Naive thymus-derived CD4-positive, alpha-beta T cell (primary cell): ENCODE data around the gene KRT31. TPM values are rescaled to one million over a fixed set of nuclear protein-coding genes. Genes with fewer than 3 reads are reported as not detected.

Source experiments
- ATAC-seq: fragments of 150-1000 bp; cut with Tn5 transposase; 2 replicates; pipeline ENCODE4 v1.10.0; 2021; ENCODE audit warnings: mild to moderate bottlenecking, moderate library complexity
- CTCF ChIA-PET: fragments of 350-600 bp; sonication (Branson Sonifier 250); formaldehyde crosslinking; loops from one replicate; lab custom pipeline; 2021; ENCODE audit warnings: antibody characterized with exemption; lab: Charles Lee
- POLR2A ChIA-PET: fragments of 350-600 bp; sonication (Branson Sonifier 250); formaldehyde crosslinking; loops from one replicate; lab custom pipeline; 2021; ENCODE audit warnings: antibody characterized with exemption, inconsistent platforms; lab: Charles Lee
- DNase-seq, 9 donors: peaks; one replicate each; pipeline versions ENCODE4 v3.0.0 to v3.0.0-alpha.2; 2020 to 2022; ENCODE audit warnings: mixed read lengths in 1 of 9
- H3K27ac ChIP-seq: one replicate; pipeline ENCODE4 v1.7.0; 2013; ENCODE audit warnings: mild to moderate bottlenecking, low read depth, low read length, moderate library complexity
- H3K27me3 ChIP-seq, 2 donors: one replicate each; pipeline ENCODE4 v1.7.0; 2013; ENCODE audit warnings: low read length in 2 of 2, mild to moderate bottlenecking in 2 of 2, moderate library complexity in 2 of 2; ENCODE audit not compliant: control insufficient read depth in 2 of 2, insufficient read depth in 2 of 2
- H3K36me3 ChIP-seq, 3 experiments: 1 replicate in 2 of 3; 2 replicates in 1 of 3; pipeline ENCODE4 v1.7.0; 2013; ENCODE audit warnings: low read length in 3 of 3, mild to moderate bottlenecking in 3 of 3, moderate library complexity in 1 of 3; ENCODE audit not compliant: insufficient read depth in 3 of 3, control insufficient read depth in 2 of 3
- H3K4me1 ChIP-seq, 2 donors: one replicate each; pipeline ENCODE4 v1.7.0; 2013; ENCODE audit warnings: low read length in 2 of 2, mild to moderate bottlenecking in 2 of 2, moderate library complexity in 1 of 2; ENCODE audit not compliant: control insufficient read depth in 2 of 2, insufficient read depth in 2 of 2
- H3K4me3 ChIP-seq: 2 replicates; pipeline ENCODE4 v1.7.0; 2013; ENCODE audit warnings: mild to moderate bottlenecking, low read length
- H3K9me3 ChIP-seq, 3 experiments: 1 replicate in 2 of 3; 2 replicates in 1 of 3; pipeline ENCODE4 v1.7.0; 2013; ENCODE audit warnings: low read length in 3 of 3; ENCODE audit not compliant: control insufficient read depth in 2 of 3
- H3K27ac Mint-ChIP-seq, 9 donors: one replicate each; pipeline ENCODE4 v1.8.0; 2020 to 2022; ENCODE audit warnings: mixed read lengths in 9 of 9, mild to moderate bottlenecking in 8 of 9, moderate library complexity in 5 of 9, inconsistent platforms in 2 of 9
- H3K27me3 Mint-ChIP-seq, 5 donors: one replicate each; pipeline ENCODE4 v1.8.0; 2021 to 2022; ENCODE audit warnings: mixed read lengths in 5 of 5, mild to moderate bottlenecking in 1 of 5
- H3K36me3 Mint-ChIP-seq, 5 donors: one replicate each; pipeline ENCODE4 v1.8.0; 2020 to 2022; ENCODE audit warnings: mixed read lengths in 5 of 5, mild to moderate bottlenecking in 3 of 5, inconsistent platforms in 1 of 5
- H3K4me1 Mint-ChIP-seq, 7 donors: one replicate each; pipeline ENCODE4 v1.8.0; 2020 to 2022; ENCODE audit warnings: mixed read lengths in 7 of 7, mild to moderate bottlenecking in 3 of 7, inconsistent platforms in 1 of 7
- H3K4me3 Mint-ChIP-seq, 10 donors: one replicate each; pipeline ENCODE4 v1.8.0; 2020 to 2022; ENCODE audit warnings: mild to moderate bottlenecking in 10 of 10, mixed read lengths in 10 of 10, moderate library complexity in 6 of 10, inconsistent platforms in 2 of 10
- H3K9me3 Mint-ChIP-seq, 11 donors: one replicate each; pipeline ENCODE4 v1.8.0; 2020 to 2022; ENCODE audit warnings: mixed read lengths in 11 of 11, mild to moderate bottlenecking in 4 of 11, inconsistent platforms in 1 of 11, moderate library complexity in 1 of 11
- intact Hi-C, 2 donors: fragments of 100-400 bp; cut with micrococcal nuclease; formaldehyde crosslinking; loops; one replicate each; pipeline ENCODE4 v1.15.1; 2023
- polyA plus RNA-seq, 2 donors: library from polyadenylated mRNA; unstranded; fragments of 300-500 nt; fragmentation: Illumina TruSeq; gene quantifications; one replicate each; pipeline ENCODE4 v1.2.3, GENCODE V29; 2021
- total RNA-seq, 6 experiments: library from RNA in 5 of 6; stranded (reverse) in 5 of 6; gene quantifications; 1 replicate in 5 of 6; 2 replicates in 1 of 6; pipeline ENCODE4 v1.2.3 and lab custom pipeline; 2021 to 2026

KRT31 gene
- total and polyA plus RNA-seq, 7 experiments from 2014 or later, result not detected

- no peak overlapping the region for H3K4me3 Mint-ChIP-seq
- ATAC-seq (no peak), DNase-seq (no peak)
- Histone ChIP-seq H3K27ac (no peak overlapping the region), H3K27me3 (no peaks in the 10 kb centered on the region), H3K4me3 (no peak overlapping the region), H3K4me1 (peaks cover 22 to 24% of the 10 kb centered on the region in 2 donors), H3K36me3 (no peaks in the 10 kb centered on the region), H3K9me3 (no peaks in the 10 kb centered on the region)
- intact Hi-C loops, result no loop called here
- peaks cover 0 to 2% (median 0%) of the 10 kb centered on the region in 11 donors for H3K9me3 Mint-ChIP-seq
- peaks cover 22 to 46% (median 42%) of the 10 kb centered on the region in 7 donors for H3K4me1 Mint-ChIP-seq
- CTCF ChIA-PET, result no interaction called here
- POLR2A ChIA-PET, result no interaction called here
- H3K36me3 Mint-ChIP-seq, result peaks cover 0 to 2% (median 0%) of the 10 kb centered on the region in 5 donors
- H3K27ac Mint-ChIP-seq, result peak overlapping the region in 2 of 9 donors; percentile 2 to 67
- H3K27me3 Mint-ChIP-seq, result peaks cover 0 to under 1% (median 0%) of the 10 kb centered on the region in 5 donors
Observed at GRCh38 chr17:41406205-41406604, 8.8 kb upstream of the KRT31 start.

- peaks cover 0 to 5% (median 0%) of the 10 kb centered on the region in 5 donors for H3K27me3 Mint-ChIP-seq
- peaks cover 0 to 4% (median 0%) of the 10 kb centered on the region in 5 donors for H3K36me3 Mint-ChIP-seq
- intact Hi-C loops, result loop anchor here in 1 of 2 donors (5.0 kb wide), 1 partner anchor 62 kb away; no protein-coding TSS in a partner anchor
- no peak overlapping the region for H3K4me3 ChIP-seq
- ATAC-seq, result peak; percentile 62
- ChIA-PET POLR2A (no interaction called here), CTCF (interaction anchor here (0.5 kb wide), 1 partner anchor 306 kb away, joined by 3 read pairs; no protein-coding TSS in a partner anchor)
- H3K27ac Mint-ChIP-seq, result peak overlapping the region in 2 of 9 donors; percentile 3 to 69
- no peaks in the 10 kb centered on the region for H3K9me3 ChIP-seq
- peaks cover 19 to 43% (median 34%) of the 10 kb centered on the region in 7 donors for H3K4me1 Mint-ChIP-seq
- DNase-seq, result peak in 1 of 9 donors; percentile 46
- peak overlapping the region in 2 of 10 donors; percentile 4 to 39 for H3K4me3 Mint-ChIP-seq
- no peaks in the 10 kb centered on the region for H3K27me3 ChIP-seq
- H3K36me3 ChIP-seq, result no peaks in the 10 kb centered on the region
- H3K9me3 Mint-ChIP-seq, result peaks cover 0 to 2% (median 0%) of the 10 kb centered on the region in 11 donors
- peaks cover 17 to 18% of the 10 kb centered on the region in 2 donors for H3K4me1 ChIP-seq
- H3K27ac ChIP-seq, result no peak overlapping the region
Observed at GRCh38 chr17:41404024-41404671, 6.7 kb upstream of the KRT31 start.

- peaks cover 0 to 2% (median 0%) of the 10 kb centered on the region in 11 donors for H3K9me3 Mint-ChIP-seq
- peaks cover 14 to 38% (median 27%) of the 10 kb centered on the region in 7 donors for H3K4me1 Mint-ChIP-seq
- H3K27ac ChIP-seq, result no peak overlapping the region
- POLR2A ChIA-PET, result no interaction called here
- peaks cover 11 to 12% of the 10 kb centered on the region in 2 donors for H3K4me1 ChIP-seq
- H3K36me3 ChIP-seq, result no peaks in the 10 kb centered on the region
- H3K36me3 Mint-ChIP-seq, result peaks cover 0 to 4% (median 0%) of the 10 kb centered on the region in 5 donors
- H3K9me3 ChIP-seq, result no peaks in the 10 kb centered on the region
- CTCF ChIA-PET, result interaction anchor here (0.5 kb wide), 1 partner anchor 307 kb away, joined by 3 read pairs; no protein-coding TSS in a partner anchor
- ATAC-seq (no peak), DNase-seq (no peak)
- H3K27me3 ChIP-seq, result no peaks in the 10 kb centered on the region
- H3K27me3 Mint-ChIP-seq, result peaks cover 0 to 6% (median 0%) of the 10 kb centered on the region in 5 donors
- H3K4me3 ChIP-seq, result no peak overlapping the region
- peak overlapping the region in 4 of 9 donors; percentile 1 to 69 (median 20) for H3K27ac Mint-ChIP-seq
- H3K4me3 Mint-ChIP-seq, result peak overlapping the region in 2 of 10 donors; percentile 4 to 39
- intact Hi-C loops, result loop anchor here in 1 of 2 donors (5.0 kb wide), 1 partner anchor 61 kb away; no protein-coding TSS in a partner anchor
Observed at GRCh38 chr17:41403404-41404023, 6.1 kb upstream of the KRT31 start.

GRCh38 chr17:41402161-41402560 is 4.8 kb upstream of the KRT31 start:
- DNase-seq, result no peak
- Mint-ChIP-seq H3K4me1 (peaks cover 10 to 33% (median 23%) of the 10 kb centered on the region in 7 donors), H3K36me3 (peaks cover 0 to 4% (median 0%) of the 10 kb centered on the region in 5 donors), H3K27me3 (peaks cover 0 to 6% (median 0%) of the 10 kb centered on the region in 5 donors), H3K4me3 (peak overlapping the region in 3 of 10 donors; percentile 2 to 48 (median 7)), H3K27ac (peak overlapping the region in 3 of 9 donors; percentile 2 to 54 (median 10)), H3K9me3 (peaks cover 0 to 2% (median 0%) of the 10 kb centered on the region in 11 donors)
- CTCF ChIA-PET, result no interaction called here
- POLR2A ChIA-PET, result no interaction called here
- Histone ChIP-seq H3K36me3 (no peaks in the 10 kb centered on the region), H3K27ac (no peak overlapping the region), H3K4me1 (peaks cover 10 to 12% of the 10 kb centered on the region in 2 donors), H3K27me3 (no peaks in the 10 kb centered on the region), H3K4me3 (no peak overlapping the region), H3K9me3 (no peaks in the 10 kb centered on the region)
- ATAC-seq, result no peak
- intact Hi-C loops, result loop anchor here in 1 of 2 donors (5.0 kb wide), 1 partner anchor 60 kb away; no protein-coding TSS in a partner anchor

GRCh38 chr17:41396340-41396739 is 1.1 kb downstream of the KRT31 start:
- ATAC-seq (no peak), DNase-seq (no peak)
- H3K9me3 ChIP-seq, result no peaks in the 10 kb centered on the region
- H3K27ac ChIP-seq, result no peak overlapping the region
- CTCF ChIA-PET, result interaction anchor here (0.7 kb wide), 1 partner anchor 253 kb away, joined by 8 read pairs; no protein-coding TSS in a partner anchor
- POLR2A ChIA-PET, result no interaction called here
- H3K9me3 Mint-ChIP-seq, result peaks cover 0 to 2% (median 0%) of the 10 kb centered on the region in 11 donors
- no peak overlapping the region for H3K4me3 ChIP-seq
- no peak overlapping the region for H3K4me3 Mint-ChIP-seq
- no peaks in the 10 kb centered on the region for H3K36me3 ChIP-seq
- H3K27ac Mint-ChIP-seq, result peak overlapping the region in 1 of 9 donors; percentile 44
- H3K4me1 ChIP-seq, result no peaks in the 10 kb centered on the region
- peaks cover 0 to 9% (median 4%) of the 10 kb centered on the region in 5 donors for H3K27me3 Mint-ChIP-seq
- intact Hi-C loops, result no loop called here
- H3K4me1 Mint-ChIP-seq, result peaks cover 2 to 16% (median 5%) of the 10 kb centered on the region in 7 donors
- H3K36me3 Mint-ChIP-seq, result peaks cover 0 to 4% (median 0%) of the 10 kb centered on the region in 5 donors
- no peaks in the 10 kb centered on the region for H3K27me3 ChIP-seq

GRCh38 chr17:41395611-41396010 is 1.8 kb downstream of the KRT31 start:
- Histone ChIP-seq H3K4me1 (no peaks in the 10 kb centered on the region), H3K27me3 (no peaks in the 10 kb centered on the region), H3K36me3 (no peaks in the 10 kb centered on the region), H3K9me3 (no peaks in the 10 kb centered on the region), H3K27ac (no peak overlapping the region), H3K4me3 (no peak overlapping the region)
- no peak for DNase-seq
- intact Hi-C loops, result no loop called here
- Mint-ChIP-seq H3K27ac (no peak overlapping the region), H3K4me1 (peaks cover 0 to 16% (median 5%) of the 10 kb centered on the region in 7 donors), H3K36me3 (peaks cover 0 to 4% (median 0%) of the 10 kb centered on the region in 5 donors), H3K9me3 (peaks cover 0 to 1% (median 0%) of the 10 kb centered on the region in 11 donors), H3K27me3 (peaks cover 0 to 8% (median 1%) of the 10 kb centered on the region in 5 donors), H3K4me3 (no peak overlapping the region)
- ChIA-PET CTCF (no interaction called here), POLR2A (no interaction called here)
- no peak for ATAC-seq
